ENCODE measurements around the gene BRMS1L.

Gene BRMS1L

DNA sequence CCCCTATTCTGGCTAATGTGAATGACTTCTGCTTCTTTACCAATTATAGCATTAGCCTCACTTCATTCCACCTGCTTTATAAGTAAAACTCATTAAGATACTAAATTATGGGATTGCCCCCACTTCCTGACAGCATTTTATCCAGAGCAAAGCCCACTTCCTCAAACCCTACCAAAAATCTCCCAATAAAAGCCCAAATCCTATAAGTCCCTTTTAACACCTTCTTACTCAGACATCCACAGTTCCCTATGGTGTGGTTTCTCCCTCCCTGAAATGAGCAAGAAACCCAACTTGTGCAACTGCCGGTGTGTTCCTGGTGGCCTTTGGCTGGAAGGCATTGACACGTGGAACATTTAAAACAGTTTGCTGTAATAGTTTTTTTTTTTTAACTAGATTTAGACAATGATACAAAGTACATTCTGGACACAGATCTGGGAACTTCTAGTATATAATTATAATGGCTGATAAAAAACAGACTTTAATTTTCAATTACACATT is 53.1 kb downstream of the BRMS1L start:
- no peak overlapping the region for H3K27ac ChIP-seq

DNA sequence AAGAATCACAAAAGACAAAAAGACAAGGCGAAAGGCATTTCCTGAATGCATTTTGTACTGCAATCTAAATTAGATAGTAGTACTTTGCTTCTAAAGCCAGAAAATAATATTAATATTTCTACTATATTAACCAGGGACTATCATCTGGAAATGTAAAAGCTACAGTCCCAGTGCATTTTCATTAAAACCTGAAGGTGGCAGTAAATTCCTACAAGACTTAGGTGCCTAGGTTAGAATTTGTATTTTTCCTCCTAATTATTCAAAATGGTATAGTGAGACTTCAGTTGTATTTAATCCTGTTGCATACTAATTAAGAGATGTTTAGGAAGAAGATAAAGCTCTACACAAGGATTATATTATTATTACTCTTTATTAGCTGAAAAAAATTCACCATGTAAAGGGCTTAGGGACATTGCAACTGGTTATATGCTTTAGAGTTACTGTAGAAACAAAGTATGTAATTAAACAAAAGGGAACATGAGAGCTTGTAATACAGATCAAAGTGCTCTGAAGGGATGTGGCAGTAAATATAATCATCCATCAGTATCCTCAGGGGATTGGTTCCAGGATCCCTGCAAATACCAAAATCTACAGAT is 53.6 kb downstream of the BRMS1L start:
- TF ChIP-seq, protein P1, sequence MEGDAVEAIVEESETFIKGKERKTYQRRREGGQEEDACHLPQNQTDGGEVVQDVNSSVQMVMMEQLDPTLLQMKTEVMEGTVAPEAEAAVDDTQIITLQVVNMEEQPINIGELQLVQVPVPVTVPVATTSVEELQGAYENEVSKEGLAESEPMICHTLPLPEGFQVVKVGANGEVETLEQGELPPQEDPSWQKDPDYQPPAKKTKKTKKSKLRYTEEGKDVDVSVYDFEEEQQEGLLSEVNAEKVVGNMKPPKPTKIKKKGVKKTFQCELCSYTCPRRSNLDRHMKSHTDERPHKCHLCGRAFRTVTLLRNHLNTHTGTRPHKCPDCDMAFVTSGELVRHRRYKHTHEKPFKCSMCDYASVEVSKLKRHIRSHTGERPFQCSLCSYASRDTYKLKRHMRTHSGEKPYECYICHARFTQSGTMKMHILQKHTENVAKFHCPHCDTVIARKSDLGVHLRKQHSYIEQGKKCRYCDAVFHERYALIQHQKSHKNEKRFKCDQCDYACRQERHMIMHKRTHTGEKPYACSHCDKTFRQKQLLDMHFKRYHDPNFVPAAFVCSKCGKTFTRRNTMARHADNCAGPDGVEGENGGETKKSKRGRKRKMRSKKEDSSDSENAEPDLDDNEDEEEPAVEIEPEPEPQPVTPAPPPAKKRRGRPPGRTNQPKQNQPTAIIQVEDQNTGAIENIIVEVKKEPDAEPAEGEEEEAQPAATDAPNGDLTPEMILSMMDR (IDR thresholded peaks at IDR 0.05) = peak; percentile 64
- no peak for TF ChIP-seq ZFX (IDR thresholded peaks at IDR 0.05; ENCODE audit: borderline replicate concordance)
- H3K27ac ChIP-seq = no peak overlapping the region

More for the DNA sequence above, 53.1 kb downstream of the BRMS1L start:
- TF ChIP-seq, protein P1 (IDR thresholded peaks at IDR 0.05) = no peak
- no peak for TF ChIP-seq ZFX (IDR thresholded peaks at IDR 0.05; ENCODE audit: borderline replicate concordance)

DNA sequence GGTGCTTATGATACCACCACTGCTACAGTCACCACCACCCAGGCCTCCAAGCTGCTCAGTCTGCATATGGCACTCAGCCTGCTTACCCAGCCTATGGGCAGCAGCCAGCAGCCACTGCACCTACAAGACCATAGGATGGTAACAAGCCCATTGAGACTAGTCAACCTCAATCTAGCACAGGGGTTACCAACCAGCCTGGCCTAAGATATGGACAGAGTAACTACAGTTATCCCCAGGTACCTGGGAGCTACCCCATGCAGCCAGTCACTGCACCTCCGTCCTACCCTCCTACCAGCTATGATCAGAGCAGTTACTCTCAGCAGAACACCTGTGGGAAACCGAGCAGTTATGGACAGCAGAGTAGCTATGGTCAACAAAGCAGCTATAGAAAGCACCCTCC is 55.1 kb downstream of the BRMS1L start:
- no peak overlapping the region for H3K27ac ChIP-seq

DNA sequence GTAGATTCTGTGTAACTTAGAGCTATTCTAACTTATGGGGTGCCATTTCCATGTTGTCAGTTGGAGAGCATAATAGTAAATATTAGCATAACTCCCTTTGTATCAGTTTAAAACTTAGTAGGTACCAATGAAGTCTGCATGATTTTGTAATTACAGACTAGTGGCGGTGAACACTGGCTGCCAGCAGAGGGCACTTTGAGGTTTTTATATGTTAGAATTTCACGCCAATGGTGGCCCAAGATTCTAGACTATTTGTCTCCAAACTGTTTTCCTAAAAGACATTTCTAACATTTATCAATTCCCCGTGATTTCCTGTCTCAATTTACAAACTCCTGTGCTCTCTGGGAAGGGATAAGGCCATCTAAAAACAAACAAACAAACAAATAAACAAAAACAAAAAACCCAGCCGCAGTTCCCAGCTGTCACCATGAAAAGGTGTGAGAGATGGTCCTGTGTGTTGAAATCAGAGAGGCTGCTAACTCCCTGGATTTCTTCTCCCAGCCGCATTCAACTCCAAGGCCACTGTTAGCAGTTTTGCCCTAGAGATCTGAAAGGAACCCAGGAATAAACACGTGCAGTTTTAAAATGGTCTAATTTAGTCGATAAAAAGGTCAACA is 57.6 kb downstream of the BRMS1L start:
- no peak overlapping the region for H3K27ac ChIP-seq
- TF ChIP-seq ZFX (IDR thresholded peaks at IDR 0.05; ENCODE audit: borderline replicate concordance) = no peak
- TF ChIP-seq, protein P1 (IDR thresholded peaks at IDR 0.05) = peak; percentile 87

More for the DNA sequence above, 55.1 kb downstream of the BRMS1L start:
- TF ChIP-seq, protein P1 (IDR thresholded peaks at IDR 0.05) = no peak
- TF ChIP-seq ZFX (IDR thresholded peaks at IDR 0.05; ENCODE audit: borderline replicate concordance) = no peak

DNA sequence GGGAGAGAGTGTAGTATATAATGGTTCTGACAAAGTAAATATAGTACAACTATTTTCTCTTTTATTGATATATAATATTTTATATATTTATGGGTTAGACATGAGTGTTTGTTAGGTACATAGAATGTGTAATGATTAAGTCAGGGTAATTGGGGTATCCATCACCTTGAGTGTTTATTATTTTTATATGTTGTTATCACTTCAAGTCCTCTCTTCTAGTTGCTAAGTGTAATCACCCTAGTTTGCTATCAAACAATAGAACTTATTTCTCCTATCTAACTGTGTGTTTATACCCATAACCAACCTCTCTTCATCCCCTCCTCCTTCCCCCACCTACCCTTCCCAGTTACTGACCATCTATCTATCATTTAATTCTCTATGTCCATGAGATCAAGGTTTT is 64.2 kb downstream of the BRMS1L start:
- H3K27ac ChIP-seq = no peak overlapping the region
- no peak for TF ChIP-seq ZFX (IDR thresholded peaks at IDR 0.05; ENCODE audit: borderline replicate concordance)
- TF ChIP-seq, protein P1 (IDR thresholded peaks at IDR 0.05) = no peak

DNA sequence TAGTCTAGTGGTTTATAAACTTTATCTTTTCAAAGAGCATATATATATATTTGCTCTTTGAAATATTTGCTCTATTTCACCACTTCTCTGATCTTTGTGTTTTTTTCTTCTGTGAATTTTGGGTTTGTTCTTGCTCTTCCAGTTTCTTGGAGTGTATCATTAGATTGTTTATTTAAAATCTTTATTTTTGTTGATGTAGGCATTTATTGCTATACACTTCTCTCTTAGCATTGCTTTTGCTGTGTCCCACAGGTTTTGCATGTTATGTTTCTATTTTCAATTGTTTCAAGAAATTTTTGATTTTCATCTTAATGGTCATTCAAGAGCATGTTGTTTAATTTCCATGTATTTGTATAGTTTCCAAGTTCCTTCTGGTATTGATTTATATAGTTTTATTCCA is 69.1 kb downstream of the BRMS1L start:
- H3K27ac ChIP-seq = no peak overlapping the region
- no peak for TF ChIP-seq ZFX (IDR thresholded peaks at IDR 0.05; ENCODE audit: borderline replicate concordance)

DNA sequence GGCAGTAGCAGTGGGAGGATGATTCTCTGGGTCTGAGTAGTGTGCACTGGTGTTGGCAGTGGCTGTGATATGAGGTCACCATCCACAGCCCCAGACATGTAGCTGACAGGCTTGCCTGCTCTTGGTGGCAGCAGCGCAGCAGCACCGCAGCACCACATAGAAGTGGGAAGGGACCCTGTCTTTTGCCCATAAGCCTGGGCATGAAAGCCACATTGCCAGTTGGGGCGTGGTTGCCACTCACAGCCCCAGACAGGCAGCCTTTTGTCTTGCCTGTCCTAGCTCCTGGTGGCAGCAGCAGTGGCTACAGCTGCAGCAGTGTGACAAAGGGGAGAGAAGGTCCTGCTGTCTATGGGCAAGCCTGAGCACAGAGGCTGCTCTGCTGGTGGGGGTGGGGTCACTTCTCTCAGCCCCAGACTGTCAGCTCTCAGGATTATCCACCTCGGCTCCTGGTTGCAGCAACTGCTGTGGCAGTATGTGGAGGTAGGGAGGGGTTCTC is 71.5 kb downstream of the BRMS1L start:
- TF ChIP-seq, protein P1 (IDR thresholded peaks at IDR 0.05) = no peak
- TF ChIP-seq ZFX (IDR thresholded peaks at IDR 0.05; ENCODE audit: borderline replicate concordance) = no peak

More for the DNA sequence above, 71.5 kb downstream of the BRMS1L start:
- H3K27ac ChIP-seq = no peak overlapping the region
